Mononuclear cell (primary cell): ENCODE data around the gene GABRB3. TPM values are rescaled to one million over a fixed set of nuclear protein-coding genes. Genes with fewer than 3 reads are reported as not detected.

ENCODE experiments used
- H3K27me3 ChIP-seq: 2 replicates; pipeline ENCODE4 v1.6.0; 2011; ENCODE audit warnings: low read length, control low read depth; ENCODE audit not compliant: insufficient read depth
- H3K4me1 ChIP-seq: 2 replicates; pipeline ENCODE4 v1.5.1; 2011; ENCODE audit warnings: mild to moderate bottlenecking, low read length, control low read depth; ENCODE audit not compliant: insufficient read depth
- H3K4me3 ChIP-seq: 2 replicates; pipeline ENCODE4 v1.5.1; 2011; ENCODE audit warnings: mild to moderate bottlenecking, low read length, moderate library complexity
- H3K9me3 ChIP-seq: 2 replicates; pipeline ENCODE4 v1.5.1; 2011; ENCODE audit warnings: low read depth, mild to moderate bottlenecking, control low read depth, low read length
- total RNA-seq: library from RNA; depleted of rRNA; stranded (reverse); fragments of >200 nt; gene quantifications from one replicate; pipeline ENCODE4 v1.2.3, GENCODE V29; 2012

Gene GABRB3
- 0.10 TPM for total RNA-seq

DNA sequence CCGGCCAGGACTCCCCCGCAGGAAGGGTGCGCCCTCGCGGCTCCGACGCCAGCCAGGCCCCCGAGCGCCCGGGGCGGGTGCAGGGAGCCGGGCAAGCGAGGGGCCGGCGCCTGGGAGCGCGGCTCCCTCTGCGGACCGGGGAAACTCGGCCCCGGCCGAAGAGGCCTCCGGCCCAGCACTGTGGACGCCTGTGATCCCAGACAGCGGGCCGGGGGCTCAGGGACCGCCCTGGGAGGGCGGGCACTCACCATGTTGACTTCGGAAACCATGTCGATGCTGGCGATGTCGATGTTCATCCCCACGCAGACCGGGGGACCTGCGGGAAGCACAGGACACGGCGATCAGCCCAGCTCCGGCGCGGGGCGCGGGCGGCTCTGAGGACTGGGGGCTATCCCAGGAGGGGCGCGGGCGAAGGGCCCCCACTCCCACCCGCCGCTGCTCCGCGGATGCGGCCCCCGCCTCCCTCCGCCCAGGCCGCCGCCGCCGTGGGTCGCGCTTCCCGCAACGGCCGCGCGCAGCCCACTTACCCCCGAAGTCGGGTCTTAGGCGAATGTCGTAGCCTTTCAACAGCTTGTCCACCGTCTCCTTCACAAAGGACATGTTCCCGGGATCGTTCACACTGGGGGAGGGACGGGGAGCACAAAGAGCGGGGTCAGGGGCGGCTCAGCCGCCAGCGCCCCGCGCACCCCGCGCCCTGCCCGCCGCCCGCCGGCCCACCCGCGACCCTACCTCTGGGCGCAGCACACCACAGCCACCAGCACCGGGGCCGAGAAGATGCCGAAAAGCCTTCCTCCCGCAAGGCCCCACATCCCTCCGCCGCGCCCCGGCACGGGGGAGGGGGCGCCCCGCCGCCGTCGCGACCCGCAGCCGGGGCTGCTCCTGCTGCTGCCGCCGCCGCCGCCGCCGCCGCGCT is at the start of gene GABRB3:
GABRB3 (minus strand) TSS at position 913 of the 913 bp plus-strand sequence.
- no peak within 1 kb of the TSS for H3K4me3 ChIP-seq
- peaks cover 39% of the 10 kb centered on the region for H3K27me3 ChIP-seq
- no peaks in the 10 kb centered on the region for H3K9me3 ChIP-seq
- no peaks in the 10 kb centered on the region for H3K4me1 ChIP-seq

DNA sequence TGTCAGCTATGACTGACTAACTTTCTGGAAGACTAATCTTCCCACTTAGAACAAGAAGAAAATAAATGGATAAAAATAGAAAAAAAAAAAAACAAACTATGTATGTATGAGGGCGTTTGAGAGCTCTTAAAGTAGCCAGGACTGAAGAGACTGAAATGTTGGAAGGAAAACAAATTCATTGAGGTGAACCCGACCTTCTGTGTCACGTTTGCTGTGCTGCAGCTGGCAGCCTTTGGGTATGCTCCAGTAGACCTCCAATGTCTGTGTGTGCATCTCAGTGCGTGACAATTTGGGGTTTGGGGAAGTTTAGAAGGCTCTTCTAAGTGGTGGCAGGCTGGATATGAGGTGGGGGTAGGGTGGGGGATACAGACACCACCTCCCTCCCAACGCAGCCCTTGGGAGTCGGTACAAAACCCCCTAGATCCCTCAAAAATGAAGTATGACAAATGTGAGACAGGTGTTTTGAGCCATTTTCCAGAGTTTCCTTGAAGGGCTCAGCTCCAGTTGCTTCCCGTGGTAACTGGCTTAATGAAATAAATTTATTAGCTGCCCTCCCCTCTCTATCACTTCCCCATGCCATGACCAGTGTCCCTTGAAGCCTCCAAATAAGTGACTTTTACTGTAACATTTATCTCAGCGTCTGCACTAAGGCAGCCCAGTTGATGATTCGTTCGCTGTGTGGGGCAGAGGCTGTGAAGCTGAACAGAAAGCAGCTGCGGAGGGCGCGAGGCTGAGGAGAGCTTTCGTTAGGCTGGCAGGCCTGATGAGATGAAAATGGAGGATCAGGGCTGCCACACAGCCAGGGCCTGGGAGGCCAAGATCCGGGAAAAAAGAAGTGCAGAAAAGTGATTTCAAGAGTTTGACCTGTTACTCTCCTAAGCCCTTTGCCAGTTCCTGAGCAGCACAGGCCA is 34.9 kb upstream of the GABRB3 start:
- H3K4me3 ChIP-seq, result no peak overlapping the region
- H3K4me1 ChIP-seq, result no peaks in the 10 kb centered on the region
- H3K27me3 ChIP-seq, result no peaks in the 10 kb centered on the region

DNA sequence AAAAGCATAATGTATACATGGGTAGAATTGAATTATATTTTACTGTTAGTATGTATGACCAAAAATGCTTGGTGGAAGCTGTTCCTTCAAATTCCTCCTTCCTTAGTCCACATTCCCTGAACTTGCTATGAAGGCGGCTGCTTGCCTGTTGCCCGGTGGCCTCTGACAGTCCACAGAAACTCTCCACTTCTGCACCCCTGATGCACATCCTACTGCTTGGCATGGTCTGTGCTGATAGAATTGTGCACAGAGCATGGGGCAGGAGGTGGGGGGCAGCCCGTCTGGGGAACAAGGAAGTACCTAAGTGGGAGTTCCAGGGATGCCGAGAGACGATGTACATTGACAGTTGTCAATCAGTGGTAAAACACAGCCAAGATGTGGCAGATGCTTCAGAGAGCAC is 33.7 kb upstream of the GABRB3 start:
- H3K27me3 ChIP-seq, result no peaks in the 10 kb centered on the region
- no peaks in the 10 kb centered on the region for H3K9me3 ChIP-seq
- H3K4me1 ChIP-seq, result no peaks in the 10 kb centered on the region
- no peak overlapping the region for H3K4me3 ChIP-seq

More for the DNA sequence above, 34.9 kb upstream of the GABRB3 start:
- H3K9me3 ChIP-seq, result no peaks in the 10 kb centered on the region

DNA sequence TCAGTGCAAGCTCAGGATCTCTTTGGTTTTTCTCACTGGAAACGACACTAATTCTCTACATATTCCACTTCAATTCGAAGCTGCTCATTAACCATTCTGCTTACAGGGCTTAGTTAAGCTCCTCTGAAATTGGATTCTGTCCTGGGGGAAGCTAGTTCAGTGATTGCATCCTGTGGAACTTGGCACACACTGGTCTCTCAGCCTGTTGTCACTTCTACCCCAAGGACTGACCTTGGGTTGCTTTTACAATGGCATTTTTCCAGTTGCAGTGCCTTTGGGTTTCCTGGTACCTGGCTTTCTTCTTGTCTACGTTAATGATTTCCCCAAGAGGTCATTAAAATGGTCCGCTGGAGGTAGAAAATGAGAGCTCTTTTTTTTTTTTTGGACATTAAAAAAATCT is 33.3 kb upstream of the GABRB3 start:
- Histone ChIP-seq H3K27me3 (no peaks in the 10 kb centered on the region), H3K9me3 (no peaks in the 10 kb centered on the region), H3K4me3 (no peak overlapping the region), H3K4me1 (no peaks in the 10 kb centered on the region)

DNA sequence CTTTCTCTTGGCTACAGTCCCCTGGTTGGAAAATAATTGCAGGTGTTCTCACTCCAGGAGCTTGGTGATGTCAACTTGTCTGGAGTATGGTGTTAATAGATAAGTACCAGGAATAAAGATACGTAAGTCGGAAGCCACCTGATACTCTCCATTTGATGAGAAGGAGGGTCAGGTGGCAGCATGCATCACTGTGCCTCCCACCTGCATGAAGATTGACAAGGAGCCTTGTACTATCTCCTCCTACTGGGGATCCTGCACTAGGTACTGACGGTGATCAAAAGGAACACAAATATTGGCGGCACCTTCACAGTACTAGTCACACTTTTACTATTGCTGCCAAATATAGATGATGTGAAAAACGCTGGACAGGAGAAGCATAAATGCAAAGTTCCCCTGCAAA is 32.6 kb upstream of the GABRB3 start:
- no peaks in the 10 kb centered on the region for H3K4me1 ChIP-seq
- no peak overlapping the region for H3K4me3 ChIP-seq
- no peaks in the 10 kb centered on the region for H3K27me3 ChIP-seq
- H3K9me3 ChIP-seq, result no peaks in the 10 kb centered on the region

DNA sequence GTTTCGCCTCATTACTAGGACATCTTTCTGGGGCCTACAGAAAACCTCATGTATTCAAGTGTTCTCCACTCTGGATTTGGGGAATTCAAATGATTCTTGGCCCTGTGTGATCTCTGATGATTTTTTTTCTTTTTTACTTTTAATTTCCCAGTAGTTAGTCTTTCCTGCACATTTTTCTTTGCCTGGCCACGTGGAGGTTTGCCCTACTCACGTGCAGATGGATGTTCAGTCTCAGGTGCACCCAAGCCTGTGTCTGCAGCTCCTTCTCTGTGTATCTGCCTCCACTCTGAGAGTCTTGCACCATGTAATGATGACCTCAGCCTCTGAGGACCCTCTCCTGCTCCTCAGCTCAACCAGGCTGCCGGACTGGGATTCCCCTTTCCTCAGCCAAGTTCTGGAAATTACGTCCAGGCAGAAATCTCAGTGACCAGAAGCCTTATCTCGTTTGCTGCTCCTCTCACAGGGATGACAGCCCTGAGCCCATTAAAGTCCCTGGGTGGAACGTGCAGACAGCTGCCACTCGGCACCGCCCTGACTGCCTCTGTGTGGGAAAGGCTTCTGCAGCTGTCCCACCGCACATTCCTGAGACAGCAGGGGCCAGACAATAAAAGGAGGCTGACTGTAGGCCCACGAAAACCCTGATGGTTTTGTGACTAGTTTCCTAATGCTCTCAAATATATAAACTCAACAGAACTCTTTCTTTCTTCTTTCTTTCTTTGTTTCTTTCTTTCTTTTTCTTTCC is 31.4 kb upstream of the GABRB3 start:
- Histone ChIP-seq H3K4me3 (no peak overlapping the region), H3K9me3 (no peaks in the 10 kb centered on the region), H3K27me3 (no peaks in the 10 kb centered on the region), H3K4me1 (no peaks in the 10 kb centered on the region)

DNA sequence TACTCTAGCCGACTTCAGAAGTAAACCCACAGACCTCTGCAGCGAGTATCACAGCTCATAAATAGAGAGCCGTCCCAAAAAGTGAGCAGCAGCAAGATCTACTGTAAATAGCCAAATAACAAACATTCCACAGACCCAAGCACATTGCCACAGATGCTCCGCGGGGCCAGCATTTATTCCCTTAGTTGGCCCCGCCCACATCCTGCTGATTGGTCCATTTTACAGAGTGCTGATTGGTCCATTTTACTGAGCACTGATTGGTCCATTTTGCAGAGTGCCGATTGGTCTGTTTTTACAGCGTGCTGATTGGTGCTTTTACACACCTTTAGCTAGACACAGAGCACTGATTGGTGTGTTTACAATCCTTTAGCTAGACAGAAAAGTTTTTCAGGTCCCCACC is 17.3 kb upstream of the GABRB3 start:
- H3K27me3 ChIP-seq, result no peaks in the 10 kb centered on the region
- no peak overlapping the region for H3K4me3 ChIP-seq
- no peaks in the 10 kb centered on the region for H3K9me3 ChIP-seq
- no peaks in the 10 kb centered on the region for H3K4me1 ChIP-seq

DNA sequence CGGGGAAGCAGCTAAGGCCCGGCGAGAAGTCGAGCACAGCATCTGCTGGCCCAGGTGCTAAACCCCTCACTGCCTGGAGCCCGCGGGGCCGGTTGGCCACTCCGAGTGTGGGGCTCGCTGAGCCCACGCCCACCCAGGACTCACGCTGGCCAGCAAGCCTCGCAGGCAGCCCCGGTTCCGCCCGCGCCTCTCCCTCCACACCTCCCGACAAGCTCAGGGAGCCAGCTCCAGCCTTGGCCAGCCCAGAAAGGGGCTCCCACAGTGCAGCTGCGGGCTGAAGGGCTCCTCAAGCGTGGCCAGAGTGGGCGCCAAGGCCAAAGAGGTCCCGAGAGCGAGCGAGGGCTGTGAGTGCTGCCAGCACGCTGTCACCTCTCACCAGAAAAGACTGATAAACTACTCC is 8.9 kb upstream of the GABRB3 start:
- H3K9me3 ChIP-seq, result no peaks in the 10 kb centered on the region
- no peak overlapping the region for H3K4me3 ChIP-seq
- H3K4me1 ChIP-seq, result no peaks in the 10 kb centered on the region
- H3K27me3 ChIP-seq, result no peaks in the 10 kb centered on the region

DNA sequence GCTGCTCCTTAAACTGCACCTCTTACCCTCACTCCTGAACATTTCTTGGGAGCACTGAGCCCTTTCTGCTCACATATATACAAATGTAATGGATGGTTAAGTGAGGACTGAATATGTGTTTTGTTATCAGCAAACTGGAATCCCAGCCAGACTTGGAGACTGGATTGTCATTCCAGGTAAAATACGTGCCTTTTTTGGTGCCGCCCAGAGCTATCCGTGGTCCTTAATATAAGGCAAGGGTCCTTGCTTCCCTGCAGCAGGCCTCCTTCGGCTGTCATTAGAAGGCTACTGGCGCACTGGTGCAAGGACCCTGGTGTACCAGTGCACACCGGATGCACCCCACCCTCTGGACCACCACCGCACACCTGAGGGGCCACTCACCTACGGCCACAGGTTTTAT is 1.1 kb upstream of the GABRB3 start:
- Histone ChIP-seq H3K4me3 (no peak overlapping the region), H3K9me3 (no peaks in the 10 kb centered on the region), H3K27me3 (peaks cover 39% of the 10 kb centered on the region), H3K4me1 (no peaks in the 10 kb centered on the region)

DNA sequence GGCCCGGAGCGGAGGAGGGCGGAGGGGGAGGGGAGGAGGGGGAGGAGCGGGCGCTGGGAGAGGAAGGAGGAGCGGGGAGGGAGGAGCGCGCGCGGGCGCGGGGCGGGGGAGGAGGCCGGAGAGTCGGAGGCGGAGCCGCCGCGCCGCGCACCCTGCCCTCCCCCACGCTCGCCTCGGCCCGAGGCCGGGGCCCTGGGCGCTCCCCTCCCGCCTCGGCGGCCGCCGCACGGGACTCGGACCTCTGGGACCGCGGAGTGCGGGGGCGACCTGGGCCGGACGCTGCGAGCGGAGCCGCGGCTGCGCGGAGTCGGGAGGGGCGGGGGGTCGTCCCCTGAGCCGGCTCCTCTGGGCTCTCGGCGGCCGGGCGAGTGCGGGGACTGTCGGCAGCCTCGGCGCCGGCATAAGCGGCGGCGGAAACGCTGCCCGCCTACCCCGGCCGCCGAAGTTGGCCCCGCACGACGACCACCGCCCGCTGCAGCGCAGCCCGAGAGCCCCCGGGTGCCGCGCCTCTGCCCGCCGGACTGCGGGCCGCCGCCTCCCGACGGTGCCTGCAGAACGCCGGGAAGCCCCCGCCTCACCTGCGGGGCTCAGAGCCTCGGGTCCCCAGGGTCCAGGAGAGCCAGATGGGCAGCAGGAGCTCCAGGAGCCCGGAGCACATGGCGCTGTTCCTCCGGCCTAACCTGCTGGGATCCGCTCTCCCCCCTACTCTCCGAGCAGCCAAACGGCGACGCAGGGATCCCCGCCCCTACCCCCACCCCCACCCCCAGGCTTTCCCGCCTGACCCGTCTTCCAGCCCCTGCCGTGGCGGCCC is 406 bp upstream of the GABRB3 start:
- H3K27me3 ChIP-seq, result peaks cover 39% of the 10 kb centered on the region
- no peaks in the 10 kb centered on the region for H3K9me3 ChIP-seq
- H3K4me1 ChIP-seq, result no peaks in the 10 kb centered on the region
- H3K4me3 ChIP-seq, result no peak overlapping the region

DNA sequence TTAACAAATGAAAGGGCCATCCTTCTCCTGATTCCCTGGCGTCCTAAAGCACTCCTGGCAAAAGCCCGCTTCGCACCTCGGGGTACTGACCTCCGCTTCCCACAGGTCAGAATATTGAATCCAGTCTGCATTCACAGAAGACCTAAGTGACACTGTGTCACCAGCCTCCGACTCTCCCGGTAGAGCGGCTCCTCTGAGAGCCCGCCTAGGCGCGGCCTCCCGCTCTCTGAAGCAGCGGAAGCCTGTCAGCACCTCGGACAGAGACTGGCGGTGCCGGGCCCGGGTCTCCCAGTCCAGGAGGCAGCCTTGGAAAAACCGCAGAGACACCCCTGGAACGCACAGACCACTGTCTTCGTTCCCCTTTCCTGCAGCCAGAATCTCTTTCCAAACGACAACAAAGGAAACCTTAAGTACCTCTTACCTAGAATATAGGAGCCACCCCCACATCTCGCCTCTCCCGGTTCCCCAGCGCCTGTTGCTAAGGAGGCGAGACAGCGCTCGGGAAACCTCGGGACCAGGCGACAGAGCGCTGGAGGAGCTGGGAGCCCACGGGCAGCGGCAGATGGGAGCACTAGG is 1.2 kb downstream of the GABRB3 start:
- Histone ChIP-seq H3K9me3 (no peaks in the 10 kb centered on the region), H3K27me3 (peaks cover 39% of the 10 kb centered on the region), H3K4me3 (no peak overlapping the region), H3K4me1 (no peaks in the 10 kb centered on the region)

DNA sequence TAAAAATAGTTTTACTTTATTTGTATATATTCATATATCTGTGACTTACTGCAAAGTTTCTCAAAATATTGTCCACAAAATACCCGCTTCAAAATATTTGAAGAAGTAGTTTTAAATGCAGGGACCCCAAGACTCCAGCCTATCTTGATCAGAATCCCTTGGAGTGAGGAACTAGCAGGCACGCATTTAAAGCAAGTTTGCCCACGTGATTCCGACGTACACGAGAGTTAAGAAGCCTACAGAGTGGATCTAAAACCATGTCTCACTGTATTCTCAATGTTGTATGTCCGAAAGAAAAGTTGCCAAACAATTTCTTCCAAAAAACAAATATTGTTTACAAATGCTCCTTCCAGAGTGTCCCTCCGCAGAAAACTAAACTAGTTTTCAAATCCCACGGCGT is 1.7 kb downstream of the GABRB3 start:
- no peaks in the 10 kb centered on the region for H3K9me3 ChIP-seq
- no peak overlapping the region for H3K4me3 ChIP-seq
- no peaks in the 10 kb centered on the region for H3K4me1 ChIP-seq
- H3K27me3 ChIP-seq, result peaks cover 39% of the 10 kb centered on the region

DNA sequence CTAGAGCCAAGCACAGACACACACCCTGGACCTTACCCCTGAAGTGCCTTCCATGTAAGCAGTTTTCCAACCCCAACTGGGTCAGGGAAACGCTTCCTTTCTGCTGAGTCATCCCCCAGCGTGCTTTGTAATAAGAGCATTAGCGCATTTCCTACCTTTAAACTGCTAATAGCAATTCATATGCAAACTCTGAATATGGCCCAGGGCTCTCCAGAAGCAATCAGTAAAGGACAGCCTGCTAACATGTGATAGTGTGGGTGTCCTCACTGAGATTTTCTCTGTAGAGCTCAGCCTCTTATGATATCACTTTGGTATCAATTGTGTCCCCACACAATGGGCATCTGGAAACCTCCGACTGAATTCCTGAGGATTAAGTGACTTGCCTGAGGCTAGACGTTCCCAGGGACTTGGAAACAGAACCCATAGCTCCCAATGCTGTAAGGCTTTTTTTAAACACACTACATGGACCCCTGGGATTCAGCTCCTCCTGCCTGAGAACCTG is 5.6 kb downstream of the GABRB3 start:
- peaks cover 22% of the 10 kb centered on the region for H3K27me3 ChIP-seq

DNA sequence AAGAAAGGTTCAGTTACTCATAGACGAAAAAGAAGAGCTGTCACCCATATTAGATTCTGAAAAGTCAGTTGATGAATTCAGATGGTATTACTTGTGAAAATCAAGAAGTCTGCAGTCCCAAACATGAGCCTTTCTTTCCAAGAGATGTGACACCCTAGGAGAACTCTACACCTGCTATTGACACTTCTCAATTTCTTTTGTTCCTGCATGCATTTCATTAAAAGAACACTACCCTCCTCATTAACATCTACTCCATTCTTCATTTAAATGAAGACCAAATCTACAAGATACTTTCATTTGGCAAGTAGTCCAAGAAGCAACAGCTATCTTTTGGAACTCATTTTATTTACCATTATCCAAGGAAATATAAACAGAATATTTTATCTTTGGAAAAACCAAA is 6.6 kb downstream of the GABRB3 start:
- H3K4me1 ChIP-seq, result no peaks in the 10 kb centered on the region
- no peak overlapping the region for H3K4me3 ChIP-seq
- H3K9me3 ChIP-seq, result no peaks in the 10 kb centered on the region
- peaks cover 12% of the 10 kb centered on the region for H3K27me3 ChIP-seq

More for the DNA sequence above, 5.6 kb downstream of the GABRB3 start:
- Histone ChIP-seq H3K4me1 (no peaks in the 10 kb centered on the region), H3K9me3 (no peaks in the 10 kb centered on the region), H3K4me3 (no peak overlapping the region)
